Measurements from ENCODE around the gene MARK3. TPM values are rescaled to one million over a fixed set of nuclear protein-coding genes. Genes with fewer than 3 reads are reported as not detected.

MARK3 gene
- total and polyA plus RNA-seq, 3 donors from 2014 or later = 93.9 to 198 (median 172) TPM

- WGBS, 2 donors = 46 to 55% methylated on average over 10 of the region's 10 CpGs
- Histone ChIP-seq H3K27ac (peak overlapping the region; percentile 94 to 95), H3K4me3 (peak overlapping the region; percentile 77 to 88), H3K9me3 (no peaks in the 10 kb centered on the region), H3K36me3 (ENCODE audit: low read depth, missing control alignments) (no peaks in the 10 kb centered on the region), H3K27me3 (no peaks in the 10 kb centered on the region), H3K4me1 (peaks cover 49% of the 10 kb centered on the region)
- TF ChIP-seq CTCF (IDR thresholded peaks at IDR 0.05) = no peak
- no peak for TF ChIP-seq POLR2A (IDR thresholded peaks at IDR 0.05)
- intact Hi-C loops (cut with DNase I; ENCODE audit: low total_unique reads) = no loop called here
- no peak for DNase-seq
Measured at GRCh38 chr14:103520269-103520656, 135.0 kb downstream of the MARK3 start.

GRCh38 chr14:103520657-103521437 lies 135.6 kb downstream of the MARK3 start:
- H3K9me3 ChIP-seq = no peaks in the 10 kb centered on the region
- no peaks in the 10 kb centered on the region for H3K27me3 ChIP-seq
- H3K27ac ChIP-seq = peak overlapping the region; percentile 94 to 95
- intact Hi-C loops (cut with DNase I; ENCODE audit: low total_unique reads) = no loop called here
- H3K36me3 ChIP-seq (ENCODE audit: low read depth, missing control alignments) = no peaks in the 10 kb centered on the region
- peaks cover 55% of the 10 kb centered on the region for H3K4me1 ChIP-seq
- H3K4me3 ChIP-seq = peak overlapping the region; percentile 77 to 88
- TF ChIP-seq CTCF (IDR thresholded peaks at IDR 0.05) (peak; percentile 29 to 66 (median 52)), POLR2A (IDR thresholded peaks at IDR 0.05) (no peak)
- 2% methylated on average over 45 of the region's 66 CpGs; no CpG with 5 or more reads in 1 of the 2 donors for WGBS, 2 donors
- peak; percentile 93 for DNase-seq

GRCh38 chr14:103521438-103521950 lies 136.3 kb downstream of the MARK3 start:
- intact Hi-C loops (cut with DNase I; ENCODE audit: low total_unique reads) = no loop called here
- 0% methylated on average over 15 of the region's 77 CpGs; no CpG with 5 or more reads in 1 of the 2 donors for WGBS, 2 donors
- no peak for DNase-seq
- peaks cover 61% of the 10 kb centered on the region for H3K4me1 ChIP-seq
- no peaks in the 10 kb centered on the region for H3K9me3 ChIP-seq
- no peaks in the 10 kb centered on the region for H3K36me3 ChIP-seq (ENCODE audit: low read depth, missing control alignments)
- H3K27me3 ChIP-seq = no peaks in the 10 kb centered on the region
- peak overlapping the region; percentile 94 to 95 for H3K27ac ChIP-seq
- H3K4me3 ChIP-seq = peak overlapping the region; percentile 77 to 88
- TF ChIP-seq POLR2A (IDR thresholded peaks at IDR 0.05) (no peak), CTCF (IDR thresholded peaks at IDR 0.05) (no peak)

GRCh38 chr14:103521951-103522563 lies 136.8 kb downstream of the MARK3 start:
- intact Hi-C loops (cut with DNase I; ENCODE audit: low total_unique reads) = no loop called here
- 1 to 2% methylated on average over 15 to 25 of the region's 74 CpGs for WGBS, 2 donors
- Histone ChIP-seq H3K27ac (peak overlapping the region; percentile 94 to 95), H3K4me1 (peaks cover 64% of the 10 kb centered on the region), H3K27me3 (no peaks in the 10 kb centered on the region), H3K9me3 (no peaks in the 10 kb centered on the region), H3K4me3 (peak overlapping the region; percentile 77 to 88), H3K36me3 (ENCODE audit: low read depth, missing control alignments) (no peaks in the 10 kb centered on the region)
- no peak for TF ChIP-seq POLR2A (IDR thresholded peaks at IDR 0.05)
- TF ChIP-seq CTCF (IDR thresholded peaks at IDR 0.05) = no peak
- DNase-seq = no peak
